GM12874 (cell line): ENCODE measurements around the gene OSBP.

Experiments used
- TF ChIP-seq, protein P1 (sequence below): IDR thresholded peaks from 2 replicates; pipeline ENCODE4 v1.5.1; 2011; ENCODE audit warnings: low read depth, mild to moderate bottlenecking, control low read depth, low read length, moderate library complexity; ENCODE audit not compliant: insufficient read depth

Gene OSBP, protein sequence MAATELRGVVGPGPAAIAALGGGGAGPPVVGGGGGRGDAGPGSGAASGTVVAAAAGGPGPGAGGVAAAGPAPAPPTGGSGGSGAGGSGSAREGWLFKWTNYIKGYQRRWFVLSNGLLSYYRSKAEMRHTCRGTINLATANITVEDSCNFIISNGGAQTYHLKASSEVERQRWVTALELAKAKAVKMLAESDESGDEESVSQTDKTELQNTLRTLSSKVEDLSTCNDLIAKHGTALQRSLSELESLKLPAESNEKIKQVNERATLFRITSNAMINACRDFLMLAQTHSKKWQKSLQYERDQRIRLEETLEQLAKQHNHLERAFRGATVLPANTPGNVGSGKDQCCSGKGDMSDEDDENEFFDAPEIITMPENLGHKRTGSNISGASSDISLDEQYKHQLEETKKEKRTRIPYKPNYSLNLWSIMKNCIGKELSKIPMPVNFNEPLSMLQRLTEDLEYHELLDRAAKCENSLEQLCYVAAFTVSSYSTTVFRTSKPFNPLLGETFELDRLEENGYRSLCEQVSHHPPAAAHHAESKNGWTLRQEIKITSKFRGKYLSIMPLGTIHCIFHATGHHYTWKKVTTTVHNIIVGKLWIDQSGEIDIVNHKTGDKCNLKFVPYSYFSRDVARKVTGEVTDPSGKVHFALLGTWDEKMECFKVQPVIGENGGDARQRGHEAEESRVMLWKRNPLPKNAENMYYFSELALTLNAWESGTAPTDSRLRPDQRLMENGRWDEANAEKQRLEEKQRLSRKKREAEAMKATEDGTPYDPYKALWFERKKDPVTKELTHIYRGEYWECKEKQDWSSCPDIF

DNA sequence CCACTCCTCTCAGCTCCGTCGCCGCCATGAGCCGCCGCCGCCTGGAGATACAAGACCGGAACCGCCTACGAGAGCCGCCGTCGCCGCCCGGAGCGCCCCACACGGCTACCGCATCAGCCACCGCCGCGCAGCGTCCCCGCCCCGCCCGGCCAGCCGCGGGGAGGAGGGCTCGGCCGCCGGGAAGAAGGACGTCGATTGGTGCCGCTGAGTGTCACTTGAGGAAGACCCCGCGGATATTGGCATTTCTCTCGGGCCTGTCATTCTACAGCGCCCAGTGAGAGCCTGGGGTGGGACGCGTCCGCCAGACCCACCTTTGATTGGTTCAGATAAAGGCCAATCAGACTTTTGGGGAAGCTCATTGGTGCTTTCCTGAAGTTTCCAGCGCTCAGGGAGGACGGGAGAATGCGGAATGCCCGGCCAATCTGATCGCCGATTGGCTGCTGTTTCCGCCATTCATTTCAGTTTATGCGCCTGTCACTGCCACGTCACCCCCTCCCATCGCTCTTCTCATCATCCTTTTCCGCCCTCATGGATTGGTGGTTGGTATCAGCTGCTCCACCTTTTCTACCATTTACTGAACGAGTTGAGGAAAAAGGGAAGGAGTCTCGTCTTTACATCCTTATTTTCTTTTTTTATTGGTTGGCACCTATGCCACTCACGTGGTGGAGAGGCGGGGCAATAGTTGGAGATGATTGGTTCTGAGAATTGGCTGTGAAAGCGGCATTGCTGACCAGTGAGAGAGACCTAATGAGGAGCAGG lies at the start of gene OSBP:
TSS of gene OSBP (minus strand) at position 138 of the 759 bp plus-strand sequence. CDS start at position 28, 110 bp downstream.
- TF ChIP-seq, protein P1, sequence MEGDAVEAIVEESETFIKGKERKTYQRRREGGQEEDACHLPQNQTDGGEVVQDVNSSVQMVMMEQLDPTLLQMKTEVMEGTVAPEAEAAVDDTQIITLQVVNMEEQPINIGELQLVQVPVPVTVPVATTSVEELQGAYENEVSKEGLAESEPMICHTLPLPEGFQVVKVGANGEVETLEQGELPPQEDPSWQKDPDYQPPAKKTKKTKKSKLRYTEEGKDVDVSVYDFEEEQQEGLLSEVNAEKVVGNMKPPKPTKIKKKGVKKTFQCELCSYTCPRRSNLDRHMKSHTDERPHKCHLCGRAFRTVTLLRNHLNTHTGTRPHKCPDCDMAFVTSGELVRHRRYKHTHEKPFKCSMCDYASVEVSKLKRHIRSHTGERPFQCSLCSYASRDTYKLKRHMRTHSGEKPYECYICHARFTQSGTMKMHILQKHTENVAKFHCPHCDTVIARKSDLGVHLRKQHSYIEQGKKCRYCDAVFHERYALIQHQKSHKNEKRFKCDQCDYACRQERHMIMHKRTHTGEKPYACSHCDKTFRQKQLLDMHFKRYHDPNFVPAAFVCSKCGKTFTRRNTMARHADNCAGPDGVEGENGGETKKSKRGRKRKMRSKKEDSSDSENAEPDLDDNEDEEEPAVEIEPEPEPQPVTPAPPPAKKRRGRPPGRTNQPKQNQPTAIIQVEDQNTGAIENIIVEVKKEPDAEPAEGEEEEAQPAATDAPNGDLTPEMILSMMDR, result 0 out of 2 replicates have a peak, but pooled peaks have one; percentile 2

DNA sequence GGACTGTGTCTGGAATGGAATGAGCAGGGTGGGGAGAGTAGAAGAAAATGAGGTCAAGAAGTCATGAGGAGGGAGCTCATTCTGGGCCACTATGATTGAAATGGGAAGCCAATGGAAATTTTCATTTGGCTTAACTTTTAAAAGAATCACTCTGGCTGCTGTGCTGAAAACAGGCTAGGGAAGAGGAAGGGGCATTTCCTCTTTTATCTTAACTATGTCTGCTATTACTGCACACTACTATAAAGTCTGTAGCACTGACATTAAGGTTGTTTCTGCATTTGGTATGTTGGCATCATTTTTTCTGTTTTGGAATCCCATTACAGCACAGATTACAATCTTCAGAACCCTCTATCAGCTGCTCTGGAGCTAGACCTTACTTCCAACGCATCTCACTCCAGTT lies 45.0 kb upstream of the OSBP start:
- TF ChIP-seq, protein P1, result no peak

DNA sequence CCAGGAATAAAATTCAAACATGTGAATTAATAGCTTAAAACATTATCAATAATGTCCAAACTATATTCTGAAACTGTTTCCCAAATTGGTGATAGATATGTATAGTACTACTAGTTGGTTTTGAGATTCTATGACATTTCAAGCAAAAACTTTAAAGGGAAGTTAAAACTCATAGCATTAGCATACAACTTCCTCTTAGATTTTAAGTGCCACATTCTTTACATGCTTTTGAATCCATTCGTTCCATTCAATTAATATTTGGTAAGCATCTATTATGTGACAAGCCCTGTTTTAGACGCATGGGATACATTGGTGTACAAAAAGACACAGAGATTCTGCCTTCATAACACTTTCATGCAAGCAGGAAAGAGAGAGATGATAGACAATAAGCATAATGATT lies 44.4 kb upstream of the OSBP start:
- TF ChIP-seq, protein P1, result no peak

DNA sequence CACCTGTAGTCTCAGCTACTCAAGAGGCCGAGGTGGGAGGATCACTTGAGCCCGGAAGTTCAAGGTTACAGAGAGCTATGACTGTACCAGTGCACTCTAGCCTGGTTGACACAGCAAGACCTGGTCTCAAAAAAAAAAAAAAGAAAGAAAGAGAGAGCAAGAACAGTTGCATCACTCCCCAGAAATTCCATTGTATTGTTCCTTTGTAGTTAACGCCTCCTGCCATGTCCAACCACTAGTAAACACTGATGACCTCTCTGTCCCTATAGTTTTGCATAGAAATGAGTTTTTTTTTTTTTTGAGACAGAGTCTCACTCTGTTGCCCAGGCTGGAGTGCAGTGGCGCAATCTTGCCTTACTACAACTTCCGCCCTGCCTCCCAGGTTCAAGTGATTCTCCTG lies 42.5 kb upstream of the OSBP start:
- TF ChIP-seq, protein P1, result no peak

DNA sequence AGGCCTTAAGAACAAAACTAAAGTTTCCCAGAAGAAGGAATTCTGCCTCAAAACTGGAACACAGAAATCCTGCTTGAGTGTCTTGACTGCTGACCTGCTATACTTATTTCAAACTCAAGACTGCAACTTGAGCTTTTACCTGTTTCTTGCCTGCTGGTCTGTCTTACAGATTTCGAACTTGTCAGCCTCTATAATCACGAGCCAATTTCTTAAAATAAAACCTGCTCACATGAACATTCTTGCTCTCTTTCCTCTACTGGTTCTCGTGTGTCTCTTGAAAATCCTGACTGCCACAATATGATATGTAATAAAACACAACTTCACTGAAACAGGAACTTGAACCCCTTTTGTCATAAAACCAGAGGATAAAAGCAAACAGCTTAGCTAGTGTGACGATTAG lies 39.3 kb upstream of the OSBP start:
- TF ChIP-seq, protein P1, result no peak

DNA sequence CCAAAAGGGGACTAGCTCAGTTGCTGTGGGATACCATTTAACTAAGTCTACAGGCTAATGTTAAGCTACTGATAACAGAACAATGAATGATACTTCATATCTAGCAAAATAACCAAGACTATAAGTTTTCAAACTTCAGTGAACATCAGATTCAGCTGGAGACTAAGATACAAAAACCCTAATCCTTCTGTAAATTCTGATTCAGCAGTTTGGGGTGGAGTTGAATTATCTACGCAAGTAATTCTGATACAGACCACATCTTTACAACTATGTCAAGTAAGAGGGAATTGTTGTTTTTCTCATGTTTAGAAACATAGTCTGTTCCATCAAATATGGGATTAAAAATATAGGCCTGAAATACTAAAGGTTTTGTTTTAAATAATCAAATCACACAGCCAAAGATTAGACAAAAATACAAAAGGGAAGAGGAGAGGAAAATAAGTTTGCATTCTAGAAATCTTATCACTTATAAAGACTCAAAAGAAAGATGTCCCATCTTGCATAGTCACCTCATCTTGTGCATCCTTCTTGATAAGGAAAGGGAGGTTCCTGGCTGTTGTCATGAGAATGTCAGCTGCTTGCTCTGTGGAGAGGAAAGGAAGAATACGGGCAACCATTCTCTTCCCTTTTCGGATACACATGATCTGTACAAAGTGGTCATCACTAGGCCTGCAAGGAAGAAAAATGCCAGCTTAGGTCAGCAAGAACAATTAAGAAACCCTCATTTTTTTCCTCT lies 31.8 kb upstream of the OSBP start:
- TF ChIP-seq, protein P1, result no peak

DNA sequence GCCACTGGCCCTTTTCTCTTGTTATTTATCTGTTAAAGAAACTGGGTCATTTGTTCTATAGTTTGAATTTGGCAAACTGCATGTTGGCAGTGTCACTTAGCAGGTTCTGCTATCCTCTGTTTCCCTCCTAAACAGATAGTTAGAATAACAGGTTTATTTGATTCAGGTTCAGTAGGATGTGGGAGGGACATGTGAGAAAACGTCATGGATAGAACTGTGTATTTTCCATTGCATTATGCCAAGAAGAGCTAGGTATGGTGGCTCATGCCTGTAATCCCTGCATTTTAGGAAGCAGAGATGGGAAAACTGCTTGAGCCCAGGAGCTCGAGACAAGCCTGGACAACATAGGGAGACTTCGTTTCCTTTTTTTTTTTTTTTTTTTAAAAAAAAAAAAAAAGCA lies 29.0 kb upstream of the OSBP start:
- TF ChIP-seq, protein P1, result no peak
